Left lung (tissue), 10 donors: Measurements from ENCODE around the gene HSP90AB1. TPM values are rescaled to one million over a fixed set of nuclear protein-coding genes. Genes with fewer than 3 reads are reported as not detected.

Experiments used
- ATAC-seq: fragments of 200-7000 bp; cut with Tn5 transposase; one replicate; pipeline ENCODE4 v1.9.1; 2020; ENCODE audit warnings: moderate library complexity
- DNase-seq, 4 donors: peaks; one replicate each; pipeline ENCODE4 v3.0.0-alpha.2; 2013 to 2020
- H3K27ac ChIP-seq, 2 donors: fragments of 200-600 bp; sonication (generic) in 1 of 2; one replicate each; pipeline versions ENCODE4 v1.5.0 to v1.8.0; 2020 to 2021
- H3K27me3 ChIP-seq, 2 donors: fragments of 200-600 bp; sonication (generic) in 1 of 2; one replicate each; pipeline versions ENCODE4 v1.5.0 to v1.8.0; 2020 to 2021
- H3K36me3 ChIP-seq, 2 donors: fragments of 200-600 bp; sonication (generic) in 1 of 2; one replicate each; pipeline versions ENCODE4 v1.5.0 to v1.8.0; 2020 to 2021
- H3K4me1 ChIP-seq, 2 donors: fragments of 200-600 bp; one replicate each; pipeline ENCODE4 v1.8.0; 2021
- H3K4me3 ChIP-seq, 2 donors: fragments of 200-600 bp; sonication (generic) in 1 of 2; one replicate each; pipeline versions ENCODE4 v1.5.0 to v1.8.0; 2020 to 2021; ENCODE audit warnings: mild to moderate bottlenecking in 1 of 2
- H3K9me3 ChIP-seq, 2 donors: fragments of 200-600 bp; sonication (generic) in 1 of 2; one replicate each; pipeline versions ENCODE4 v1.5.0 to v1.8.0; 2020 to 2021
- CTCF ChIP-seq, 2 donors: fragments of 200-600 bp; sonication (generic) in 1 of 2; IDR thresholded peaks; one replicate each; pipeline versions ENCODE4 v1.5.0 to v1.8.0; 2021; ENCODE audit warnings: antibody characterized with exemption in 2 of 2
- intact Hi-C, 2 donors: fragments of 100-400 bp; cut with DNase I; formaldehyde crosslinking; loops; one replicate each; pipeline versions ENCODE4 v1.11.2 to v1.14.2; 2022
- polyA plus RNA-seq, 6 donors: library from polyadenylated mRNA; unstranded; fragments of 120-200 nt; gene quantifications; one replicate each; pipeline ENCODE4 v1.2.1, GENCODE V29; 2013; ENCODE audit not compliant: insufficient read length in 6 of 6
- total RNA-seq, 2 donors: library from RNA; stranded (reverse); fragmentation: NEBNext Ultra II Directional; extraction: Animal tissue kit (Norgen Biotek cat#: 25700); gene quantifications; one replicate each; pipeline ENCODE4 v1.2.1, GENCODE V29; 2021
- donor health status: DM: no; HTN: yes; CAD: no.
- donor health status: DM: no; HTN: no; CAD: no.

HSP90AB1 gene
- total and polyA plus RNA-seq, 8 donors = 726 to 1,444 (median 1,251) TPM

GRCh38 chr6:44258325-44258863 is 11.5 kb downstream of the HSP90AB1 start:
- DNase-seq (peak in 1 of 4 donors; percentile 39), ATAC-seq (no peak)
- H3K4me3 ChIP-seq = no peak overlapping the region
- H3K27ac ChIP-seq = peak overlapping the region in 1 of 2 donors; percentile 87
- H3K36me3 ChIP-seq = peaks cover 0 to 64% of the 10 kb centered on the region in 2 donors
- no peaks in the 10 kb centered on the region for H3K27me3 ChIP-seq
- no peak for TF ChIP-seq CTCF (IDR thresholded peaks at IDR 0.05)
- H3K4me1 ChIP-seq = peaks cover 27 to 66% of the 10 kb centered on the region in 2 donors
- intact Hi-C loops = no loop called here
- H3K9me3 ChIP-seq = no peaks in the 10 kb centered on the region

- peaks cover 0 to 59% of the 10 kb centered on the region in 2 donors for H3K36me3 ChIP-seq
- ATAC-seq (no peak), DNase-seq (no peak)
- H3K9me3 ChIP-seq = no peaks in the 10 kb centered on the region
- peaks cover 32 to 66% of the 10 kb centered on the region in 2 donors for H3K4me1 ChIP-seq
- no peak overlapping the region for H3K27ac ChIP-seq
- TF ChIP-seq CTCF (IDR thresholded peaks at IDR 0.05) = no peak
- H3K4me3 ChIP-seq = no peak overlapping the region
- H3K27me3 ChIP-seq = no peaks in the 10 kb centered on the region
- intact Hi-C loops = no loop called here
Measured at GRCh38 chr6:44258921-44259320, 12.0 kb downstream of the HSP90AB1 start.

- no peak for TF ChIP-seq CTCF (IDR thresholded peaks at IDR 0.05)
- no peaks in the 10 kb centered on the region for H3K27me3 ChIP-seq
- H3K27ac ChIP-seq = no peak overlapping the region
- peaks cover 41 to 67% of the 10 kb centered on the region in 2 donors for H3K4me1 ChIP-seq
- H3K4me3 ChIP-seq = no peak overlapping the region
- intact Hi-C loops = no loop called here
- ATAC-seq (no peak), DNase-seq (no peak)
- H3K9me3 ChIP-seq = no peaks in the 10 kb centered on the region
- H3K36me3 ChIP-seq = peaks cover 0 to 48% of the 10 kb centered on the region in 2 donors
Measured at GRCh38 chr6:44260011-44260410, 13.1 kb downstream of the HSP90AB1 start.

GRCh38 chr6:44260451-44261297 is 13.8 kb downstream of the HSP90AB1 start:
- peaks cover 0 to 42% of the 10 kb centered on the region in 2 donors for H3K36me3 ChIP-seq
- no peaks in the 10 kb centered on the region for H3K9me3 ChIP-seq
- H3K4me3 ChIP-seq = no peak overlapping the region
- intact Hi-C loops = no loop called here
- ATAC-seq (no peak), DNase-seq (no peak)
- H3K27ac ChIP-seq = no peak overlapping the region
- TF ChIP-seq CTCF (IDR thresholded peaks at IDR 0.05) = no peak
- no peaks in the 10 kb centered on the region for H3K27me3 ChIP-seq
- peaks cover 41 to 63% of the 10 kb centered on the region in 2 donors for H3K4me1 ChIP-seq

GRCh38 chr6:44261581-44261980 is 14.7 kb downstream of the HSP90AB1 start:
- DNase-seq = no peak
- ATAC-seq = no peak

More at GRCh38 chr6:44261581-44261980, 14.7 kb downstream of the HSP90AB1 start:
- no peak overlapping the region for H3K27ac ChIP-seq
- H3K4me1 ChIP-seq = peaks cover 34 to 61% of the 10 kb centered on the region in 2 donors
- H3K36me3 ChIP-seq = peaks cover 0 to 42% of the 10 kb centered on the region in 2 donors
- no peak for TF ChIP-seq CTCF (IDR thresholded peaks at IDR 0.05)
- intact Hi-C loops = no loop called here
- H3K9me3 ChIP-seq = no peaks in the 10 kb centered on the region
- no peaks in the 10 kb centered on the region for H3K27me3 ChIP-seq
- no peak overlapping the region for H3K4me3 ChIP-seq
